ENCODE measurements around the gene AGR3.

- TF ChIP-seq CTCF (IDR thresholded peaks at IDR 0.05; ENCODE audit: poor library complexity, severe bottlenecking): no peak
- no peak for TF ChIP-seq POLR2AphosphoS5 (IDR thresholded peaks at IDR 0.05)
- no peak for TF ChIP-seq EP300 (conservative IDR thresholded peaks at IDR 0.05; ENCODE audit: poor library complexity, severe bottlenecking)
- no peak for TF ChIP-seq RAD21 (conservative IDR thresholded peaks at IDR 0.05)
- no peak for TF ChIP-seq REST (IDR thresholded peaks at IDR 0.05; ENCODE audit: borderline replicate concordance)
- no peak for TF ChIP-seq TAF1 (IDR thresholded peaks at IDR 0.05; ENCODE audit: low read depth)
- TF ChIP-seq EZH2 (IDR thresholded peaks at IDR 0.05; ENCODE audit: borderline replicate concordance, insufficient read depth, low read length, poor library complexity, severe bottlenecking): no peak
- no peak for TF ChIP-seq MXI1 (conservative IDR thresholded peaks at IDR 0.05; ENCODE audit: poor library complexity, severe bottlenecking)
- TF ChIP-seq SMC3 (conservative IDR thresholded peaks at IDR 0.05; ENCODE audit: poor library complexity): no peak
Measured at GRCh38 chr7:16883918-16884317, 2.1 kb upstream of the AGR3 start.

Data from neural cell (in vitro differentiated cells).